GM03348 (cell line): ENCODE measurements around the gene HEPACAM.
"Not testable (repeated sequence)": the region's sequence is repeated elsewhere in the genome, so short reads cannot be mapped to it uniquely, and the experiment has no call there.

Experiments used
- DNase-seq: peaks from one replicate; pipeline ENCODE4 v3.0.0; 2012; ENCODE audit warnings: low spot score

The HEPACAM gene

GRCh38 chr11:124935548-124936514 is at the start of gene HEPACAM:
Gene HEPACAM, minus strand, starts transcription at chr11:124936047. Its CDS starts 41 bp downstream, at chr11:124936006.
- DNase-seq, result no peak

DNA sequence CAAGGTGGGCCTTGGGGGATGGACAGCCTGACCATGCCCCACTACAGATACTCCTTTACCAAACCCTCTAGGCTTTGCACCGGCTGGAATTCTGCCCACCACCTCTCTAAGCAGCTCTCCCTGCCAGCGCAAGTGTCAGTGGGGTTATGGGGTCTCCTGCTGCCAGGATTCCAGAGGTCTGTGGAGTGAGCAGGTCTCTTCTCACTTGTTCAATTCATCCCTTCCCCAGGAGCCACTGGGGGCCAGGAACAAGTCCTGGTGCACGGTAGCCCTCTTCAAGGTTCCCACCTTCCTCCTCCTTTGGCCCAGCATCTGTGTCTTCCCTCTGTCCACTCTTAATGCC is 48.6 kb upstream of the HEPACAM start:
- no peak for DNase-seq

- peak; percentile 4 for DNase-seq
Observed at GRCh38 chr11:124983674-124984511, 48.0 kb upstream of the HEPACAM start.

- DNase-seq, result no peak
Observed at GRCh38 chr11:124982043-124982442, 46.2 kb upstream of the HEPACAM start.

GRCh38 chr11:124978316-124978715 is 42.5 kb upstream of the HEPACAM start:
- DNase-seq, result no peak

GRCh38 chr11:124977006-124977405 is 41.2 kb upstream of the HEPACAM start:
- no peak for DNase-seq

DNA sequence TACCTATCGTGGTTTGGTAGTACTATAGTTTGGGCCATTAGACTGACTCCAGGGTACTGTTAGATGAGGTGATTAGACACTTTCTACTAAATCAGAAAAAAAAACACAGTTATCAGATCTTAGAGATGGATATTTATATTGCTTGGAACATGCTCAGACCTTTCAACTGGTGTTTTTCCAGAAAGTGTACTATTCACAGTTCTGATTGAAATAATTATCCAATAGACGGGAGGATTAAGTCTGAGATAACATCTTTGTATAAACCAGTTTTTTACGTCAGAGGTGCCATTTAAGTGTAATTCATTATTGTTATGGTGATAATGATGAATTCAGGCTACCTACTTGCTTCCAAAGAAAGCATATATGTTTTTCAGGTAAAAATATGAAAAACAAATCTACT is 40.7 kb upstream of the HEPACAM start:
- DNase-seq, result no peak

GRCh38 chr11:124971810-124972209 is 36.0 kb upstream of the HEPACAM start:
- no peak for DNase-seq

DNA sequence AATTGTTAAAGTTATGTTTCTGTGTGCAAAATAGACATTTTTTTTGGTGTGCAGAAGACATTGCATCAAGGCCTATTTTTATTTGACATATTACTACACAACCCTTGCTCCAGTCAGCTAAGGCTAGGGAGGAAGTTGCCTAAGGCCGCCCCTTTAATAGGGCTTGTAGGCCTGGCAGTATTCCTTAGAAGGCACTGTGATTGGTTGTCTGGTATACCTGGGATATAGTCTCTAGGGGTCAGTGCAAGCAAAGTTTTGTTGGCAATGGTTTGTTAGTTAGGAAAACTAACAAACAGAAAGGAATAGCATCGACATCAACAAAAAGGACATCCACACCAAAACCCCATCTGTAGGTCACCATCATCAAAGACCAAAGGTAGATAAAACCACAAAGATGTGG is 35.1 kb upstream of the HEPACAM start:
- peak; percentile 16 for DNase-seq

DNA sequence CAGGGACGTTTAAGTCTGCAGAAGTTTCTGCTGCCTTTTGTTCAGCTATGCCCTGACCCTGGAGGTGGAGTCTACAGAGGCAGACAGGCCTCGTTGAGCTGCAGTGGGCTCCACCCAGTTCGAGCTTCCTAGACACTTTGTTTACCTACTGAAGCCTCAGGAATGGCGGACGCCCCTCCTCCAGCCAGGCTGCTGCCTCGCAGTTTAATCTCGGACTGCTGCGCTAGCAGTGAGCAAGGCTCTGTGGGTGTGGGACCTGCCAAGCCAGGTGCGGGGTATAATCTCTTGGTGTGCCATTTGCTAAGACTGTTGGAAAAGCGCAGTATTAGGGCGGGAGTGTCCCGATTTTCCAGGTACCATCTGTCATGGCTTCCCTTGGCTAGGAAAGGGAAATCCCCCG is 32.4 kb upstream of the HEPACAM start:
- DNase-seq, result not testable (repeated sequence)

GRCh38 chr11:124961972-124962609 is 26.2 kb upstream of the HEPACAM start:
- DNase-seq, result peak; percentile 77

DNA sequence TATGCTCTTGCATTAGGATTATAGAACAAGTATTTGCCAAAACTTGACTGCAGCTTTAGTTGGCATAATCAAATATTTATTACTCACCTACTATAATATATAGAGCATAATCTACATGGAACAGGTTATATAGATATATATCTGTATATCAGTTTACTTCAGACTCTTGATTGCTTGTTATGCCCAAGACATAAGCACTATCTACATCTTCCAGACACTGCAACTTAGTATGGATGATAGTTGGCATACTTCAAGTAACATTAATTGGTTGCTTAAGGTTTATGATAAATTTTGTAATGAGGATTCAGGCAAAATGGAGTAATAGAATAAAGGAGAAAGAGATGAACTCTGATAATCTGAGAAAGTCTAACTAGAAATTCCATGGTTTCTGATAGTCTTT is 19.2 kb upstream of the HEPACAM start:
- no peak for DNase-seq

DNA sequence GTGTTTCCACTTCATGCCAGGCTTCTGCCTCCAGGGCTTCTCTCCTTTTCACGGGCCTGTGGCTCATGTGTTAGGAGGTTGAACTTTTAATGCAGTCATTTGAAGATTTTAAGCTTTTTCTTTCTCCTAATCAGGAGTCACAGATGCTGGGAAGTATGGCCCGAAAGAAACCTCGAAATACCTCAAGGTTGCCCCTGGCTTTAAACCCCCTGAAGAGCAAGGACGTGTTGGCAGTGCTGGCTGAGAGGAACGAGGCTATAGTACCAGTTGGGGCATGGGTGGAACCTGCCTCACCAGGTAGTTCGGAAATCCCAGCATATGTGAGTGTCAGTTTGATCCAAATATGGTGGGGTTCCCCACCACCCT is 18.7 kb upstream of the HEPACAM start:
- no peak for DNase-seq

DNA sequence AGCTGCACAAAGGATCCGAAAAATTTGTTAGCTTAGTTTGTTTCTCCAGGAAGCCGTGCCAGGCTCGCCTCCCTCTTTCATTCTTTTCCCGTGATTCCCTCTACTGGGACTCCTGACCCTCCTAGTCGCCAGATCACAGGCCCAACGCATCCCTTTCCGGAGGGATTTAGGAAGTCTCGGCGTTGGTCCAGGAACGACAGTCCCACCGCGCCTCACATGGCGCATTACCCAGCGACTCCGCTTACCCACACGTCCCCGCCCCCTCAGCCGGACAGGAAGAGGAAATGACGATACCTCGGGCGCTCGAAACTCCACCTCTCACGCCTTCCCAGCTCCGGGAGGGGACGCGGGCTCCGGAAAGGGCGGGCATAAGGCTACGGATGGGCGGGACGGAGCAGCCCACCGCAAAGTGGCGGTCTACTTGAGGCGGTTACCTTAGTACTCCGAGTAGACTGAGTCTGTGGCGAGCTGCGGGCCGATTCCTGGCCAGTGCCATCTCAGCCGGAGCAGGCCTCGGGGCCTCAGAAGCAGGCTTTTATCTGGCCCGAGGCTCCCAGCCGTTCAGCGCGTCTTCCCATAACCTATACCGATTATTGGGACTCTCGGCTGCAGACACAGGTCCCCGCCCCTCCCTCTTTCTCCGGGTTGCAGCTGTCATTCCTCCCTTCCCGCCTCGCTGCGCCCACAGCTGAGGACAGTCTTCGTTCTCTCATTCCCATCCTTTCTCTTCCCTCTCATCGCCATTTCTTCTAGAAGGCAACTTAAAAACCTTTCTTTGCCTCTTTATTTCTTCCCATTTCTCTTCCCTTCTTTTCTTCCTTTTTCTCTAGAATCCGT is 18.1 kb upstream of the HEPACAM start, which contains the start of gene CCDC15:
CCDC15 (plus strand) TSS at position 450 of the 837 bp plus-strand sequence. CDS start 531 bp downstream, outside the sequence.
- peak; percentile 97 for DNase-seq

DNA sequence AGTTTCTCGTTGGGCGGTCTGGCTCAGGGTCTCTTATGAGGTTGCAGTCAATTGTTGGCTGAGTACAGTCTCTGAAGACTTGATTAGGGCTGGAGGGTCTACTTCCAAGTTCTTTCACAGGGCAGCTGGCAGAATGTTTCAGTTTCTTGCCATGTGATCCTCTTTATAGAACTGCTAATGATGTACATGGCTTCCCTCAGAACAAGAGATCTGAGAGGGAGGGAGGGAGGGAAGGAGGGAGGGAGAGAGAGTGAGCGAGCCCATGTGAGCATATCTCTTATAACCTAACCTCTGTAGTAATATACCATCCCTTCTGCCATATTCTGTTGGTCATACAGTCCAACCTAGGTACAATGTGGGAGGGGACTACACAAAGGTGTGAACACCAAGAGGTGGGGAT is 15.5 kb upstream of the HEPACAM start:
- no peak for DNase-seq

DNA sequence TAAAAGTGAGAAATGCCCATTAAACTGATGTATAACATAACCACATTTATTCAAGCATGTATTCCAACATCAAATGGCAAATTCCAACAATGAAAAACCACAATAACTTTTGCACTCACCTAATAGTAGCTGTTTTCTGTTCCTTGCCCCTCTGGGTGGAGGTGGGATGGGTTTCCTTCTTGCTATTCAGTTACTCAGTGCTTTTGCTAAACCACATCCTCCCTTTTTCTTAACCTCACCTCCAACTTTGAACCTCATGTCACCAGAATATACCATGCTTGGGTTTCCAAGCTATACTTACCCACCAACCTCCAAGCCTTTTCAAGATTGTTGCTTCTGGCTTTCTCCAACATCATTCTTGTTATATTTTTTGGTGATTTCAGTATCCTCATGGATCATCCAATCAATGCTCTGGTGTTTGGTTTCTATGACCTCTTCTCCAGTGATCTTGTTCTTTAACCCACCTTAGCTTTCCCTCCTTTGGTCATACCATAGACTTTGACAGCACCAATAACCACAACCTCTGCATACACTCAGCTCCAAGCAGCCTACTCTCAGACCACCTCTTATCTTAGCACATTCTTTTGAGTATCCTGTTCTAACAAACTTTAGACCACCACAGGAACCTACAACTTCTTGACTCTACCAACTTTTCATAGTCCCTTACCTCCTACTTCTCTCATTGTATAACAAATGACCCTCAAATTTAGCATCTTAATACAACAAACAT is 14.9 kb upstream of the HEPACAM start:
- no peak for DNase-seq

DNA sequence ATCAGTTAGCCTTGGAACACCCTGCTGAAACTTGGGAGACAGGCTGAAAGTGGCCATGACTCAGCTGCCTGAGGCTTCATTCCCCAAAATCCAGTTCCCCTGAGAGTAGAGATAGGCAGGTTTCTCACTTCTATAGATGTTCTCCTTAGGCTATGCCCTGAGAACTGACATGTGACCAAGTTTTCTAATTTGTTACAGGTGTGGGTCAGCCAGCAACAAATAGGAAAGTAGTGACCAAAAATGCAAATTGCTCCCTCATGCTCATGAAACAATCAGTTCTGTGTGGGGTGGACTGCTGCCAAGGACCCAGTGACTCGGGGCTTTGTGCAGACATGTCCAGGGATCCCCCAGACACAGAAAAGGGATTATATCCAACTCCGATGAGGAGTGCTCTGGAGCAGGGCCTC is 10.9 kb upstream of the HEPACAM start:
- DNase-seq, result peak; percentile 38

DNA sequence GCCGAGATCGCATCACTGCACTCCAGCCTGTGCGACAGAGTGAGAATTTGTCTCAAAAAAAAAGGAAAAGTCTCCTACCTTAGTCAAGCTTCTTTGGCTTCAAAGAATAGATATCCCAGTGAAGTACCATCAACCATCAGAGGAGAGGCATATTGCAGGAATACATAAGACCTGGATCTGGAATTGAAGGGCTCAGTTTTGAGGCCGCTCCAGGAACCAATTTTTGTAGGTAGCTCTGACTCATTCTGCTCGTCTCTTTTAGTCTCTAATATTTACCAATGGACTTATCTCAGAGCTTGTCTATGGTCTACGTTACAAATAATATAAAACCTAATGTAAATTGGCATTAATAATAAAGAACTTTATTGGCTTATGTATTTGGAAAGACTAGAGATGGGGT is 10.0 kb upstream of the HEPACAM start:
- no peak for DNase-seq

- DNase-seq, result no peak
Observed at GRCh38 chr11:124944565-124944964, 8.7 kb upstream of the HEPACAM start.

GRCh38 chr11:124943741-124944140 is 7.9 kb upstream of the HEPACAM start:
- no peak for DNase-seq

DNA sequence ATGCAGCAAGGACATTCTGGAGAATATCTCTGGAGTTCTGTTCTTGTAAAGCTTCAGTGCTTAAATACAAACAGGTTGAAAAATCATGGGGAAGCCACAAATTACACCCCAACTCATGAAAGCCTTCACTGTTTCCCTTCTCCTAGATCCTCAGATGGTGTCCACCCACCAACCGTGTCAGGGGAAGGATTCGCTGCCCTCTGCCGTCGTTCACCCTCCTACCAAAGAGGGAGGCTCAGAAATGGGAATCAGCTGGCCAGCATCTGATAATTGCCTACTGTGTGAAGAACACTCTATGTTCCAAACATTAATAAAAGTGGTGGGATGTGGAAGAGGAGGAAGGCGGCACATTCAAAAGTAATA is 7.4 kb upstream of the HEPACAM start:
- no peak for DNase-seq
